Measurements from ENCODE around the gene FOXRED1. TPM values are rescaled to one million over a fixed set of nuclear protein-coding genes. Genes with fewer than 3 reads are reported as not detected.

FOXRED1 gene
- total and polyA plus RNA-seq, 2 donors (not counting 1 experiment from before 2014, with no cell fraction given): 26.1 to 46.0 TPM

DNA sequence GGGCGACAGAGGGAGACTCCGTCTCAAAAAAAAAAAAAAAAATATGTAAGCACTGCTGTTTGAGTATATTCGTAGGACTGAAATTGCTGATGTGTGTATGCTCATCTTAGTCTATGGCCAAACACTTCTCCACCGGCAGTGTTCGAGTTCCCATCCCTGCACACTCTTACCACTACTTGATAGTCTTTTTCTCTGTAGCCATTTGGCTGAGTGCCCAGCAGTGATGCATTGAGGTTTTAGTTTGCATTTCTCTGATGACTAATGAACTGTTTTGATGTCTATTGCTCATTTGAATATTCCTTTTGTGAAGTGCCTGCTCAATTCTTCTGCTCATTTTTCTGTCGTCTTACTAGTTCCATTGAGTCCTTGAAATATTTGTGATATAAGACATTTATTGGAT is 15.9 kb downstream of the FOXRED1 start:
- Histone ChIP-seq H3K36me3 (replicated peaks in 1 of 2; ENCODE audit: control extremely low read depth in 1 of 2, control insufficient read depth in 1 of 2, extremely low read depth in 1 of 2, insufficient read depth in 2 of 2, low read length in 1 of 2) (peaks cover 0 to 10% of the 10 kb centered on the region in 2 experiments), H3K9ac (ENCODE audit: low read length) (peak overlapping the region; percentile 12), H3K9me3 (ENCODE audit: control extremely low read depth in 1 of 3, control insufficient read depth in 2 of 3, insufficient read depth in 1 of 3, low read length in 2 of 3) (no peaks in the 10 kb centered on the region), H4K20me1 (ENCODE audit: control insufficient read depth, insufficient read depth, low read length, poor library complexity, severe bottlenecking) (no peaks in the 10 kb centered on the region), H3K4me1 (ENCODE audit: control insufficient read depth in 2 of 2, insufficient read depth in 2 of 2, low read length in 2 of 2) (peaks cover 17 to 31% of the 10 kb centered on the region in 2 donors), H3K79me2 (ENCODE audit: control insufficient read depth, insufficient read depth, low read length) (peaks cover 27% of the 10 kb centered on the region), H3K4me2 (replicated peaks; ENCODE audit: low read depth, low read length, poor library complexity, severe bottlenecking) (peak overlapping the region; percentile 26), H3K27me3 (replicated peaks in 1 of 4; ENCODE audit: control extremely low read depth in 1 of 4, control insufficient read depth in 3 of 4, insufficient read depth in 4 of 4, low read length in 3 of 4) (no peaks in the 10 kb centered on the region), H3K27ac (ENCODE audit: low read length in 2 of 2) (no peak overlapping the region), H3K4me3 (ENCODE audit: control extremely low read depth in 1 of 5, extremely low read depth in 1 of 5, insufficient read depth in 1 of 5, low read depth in 2 of 5, low read length in 4 of 5) (peak overlapping the region in 1 of 5 experiments; percentile 7), H2AFZ (ENCODE audit: insufficient read depth, low read depth, low read length, poor library complexity, severe bottlenecking) (no peak overlapping the region)
- peak overlapping the region; percentile 87 for H3K27ac Mint-ChIP-seq
- CTCF ChIA-PET: interaction anchor here (0.7 kb wide), 1 partner anchor 19 kb away, joined by 3 read pairs; the partner anchor contains the start of gene DCPS
- ATAC-seq (ENCODE audit: low read depth) (peak; percentile 16), DNase-seq (peak; percentile 56)
- no peaks in the 10 kb centered on the region for H3K9me3 Mint-ChIP-seq (ENCODE audit: insufficient read depth)
- no CpG with 5 or more reads among the region's 6 CpGs for WGBS (ENCODE audit: insufficient coverage)
- TF ChIP-seq, protein P1, sequence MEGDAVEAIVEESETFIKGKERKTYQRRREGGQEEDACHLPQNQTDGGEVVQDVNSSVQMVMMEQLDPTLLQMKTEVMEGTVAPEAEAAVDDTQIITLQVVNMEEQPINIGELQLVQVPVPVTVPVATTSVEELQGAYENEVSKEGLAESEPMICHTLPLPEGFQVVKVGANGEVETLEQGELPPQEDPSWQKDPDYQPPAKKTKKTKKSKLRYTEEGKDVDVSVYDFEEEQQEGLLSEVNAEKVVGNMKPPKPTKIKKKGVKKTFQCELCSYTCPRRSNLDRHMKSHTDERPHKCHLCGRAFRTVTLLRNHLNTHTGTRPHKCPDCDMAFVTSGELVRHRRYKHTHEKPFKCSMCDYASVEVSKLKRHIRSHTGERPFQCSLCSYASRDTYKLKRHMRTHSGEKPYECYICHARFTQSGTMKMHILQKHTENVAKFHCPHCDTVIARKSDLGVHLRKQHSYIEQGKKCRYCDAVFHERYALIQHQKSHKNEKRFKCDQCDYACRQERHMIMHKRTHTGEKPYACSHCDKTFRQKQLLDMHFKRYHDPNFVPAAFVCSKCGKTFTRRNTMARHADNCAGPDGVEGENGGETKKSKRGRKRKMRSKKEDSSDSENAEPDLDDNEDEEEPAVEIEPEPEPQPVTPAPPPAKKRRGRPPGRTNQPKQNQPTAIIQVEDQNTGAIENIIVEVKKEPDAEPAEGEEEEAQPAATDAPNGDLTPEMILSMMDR (IDR thresholded peaks at IDR 0.05): no peak
- no peak for TF ChIP-seq EZH2 (IDR thresholded peaks at IDR 0.05; ENCODE audit: borderline replicate concordance, insufficient read depth, low read depth, low read length, poor library complexity, severe bottlenecking)
- POLR2A ChIA-PET: interaction anchor here (0.7 kb wide), 1 partner anchor 13 kb away, joined by 3 read pairs; no protein-coding TSS in a partner anchor
- H3K4me3 Mint-ChIP-seq: peak overlapping the region; percentile 83
- H3K4me1 Mint-ChIP-seq: peaks cover 38% of the 10 kb centered on the region
- intact Hi-C loops (cut with micrococcal nuclease): loop anchor here (1.0 kb wide), 1 partner anchor 18 kb away; no protein-coding TSS in a partner anchor
- H3K27me3 Mint-ChIP-seq: no peaks in the 10 kb centered on the region

DNA sequence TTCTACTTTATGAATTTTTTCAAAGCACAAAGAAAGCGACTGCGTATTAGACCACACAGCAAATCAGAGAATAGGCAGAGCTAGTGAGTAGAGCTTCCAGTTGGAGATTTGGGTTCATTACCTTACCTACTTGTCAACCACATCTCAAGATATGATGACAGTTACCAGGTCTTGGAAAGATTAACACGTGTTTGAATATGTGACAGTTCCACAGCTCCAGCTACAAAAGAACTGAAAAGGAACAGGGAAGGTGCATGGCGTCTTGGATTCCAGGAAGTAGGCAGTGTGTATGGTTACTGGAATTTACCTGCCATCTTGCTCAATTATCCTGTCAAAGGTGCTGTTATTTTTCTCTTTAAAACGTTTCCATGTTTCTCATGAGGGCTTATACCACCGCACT is 19.3 kb downstream of the FOXRED1 start:
- ChIA-PET POLR2A (no interaction called here), CTCF (no interaction called here)
- H3K4me3 ChIP-seq (ENCODE audit: control extremely low read depth in 1 of 5, extremely low read depth in 1 of 5, insufficient read depth in 1 of 5, low read depth in 2 of 5, low read length in 4 of 5): no peak overlapping the region
- no peaks in the 10 kb centered on the region for H4K20me1 ChIP-seq (ENCODE audit: control insufficient read depth, insufficient read depth, low read length, poor library complexity, severe bottlenecking)
- no peak overlapping the region for H3K4me2 ChIP-seq (replicated peaks; ENCODE audit: low read depth, low read length, poor library complexity, severe bottlenecking)
- no peaks in the 10 kb centered on the region for H3K27me3 Mint-ChIP-seq
- no peak for DNase-seq
- H3K27ac Mint-ChIP-seq: no peak overlapping the region
- peaks cover 11 to 16% of the 10 kb centered on the region in 2 donors for H3K4me1 ChIP-seq (ENCODE audit: control insufficient read depth in 2 of 2, insufficient read depth in 2 of 2, low read length in 2 of 2)
- no peak overlapping the region for H2AFZ ChIP-seq (ENCODE audit: insufficient read depth, low read depth, low read length, poor library complexity, severe bottlenecking)
- no peak overlapping the region for H3K4me3 Mint-ChIP-seq
- H3K27me3 ChIP-seq (replicated peaks in 1 of 4; ENCODE audit: control extremely low read depth in 1 of 4, control insufficient read depth in 3 of 4, insufficient read depth in 4 of 4, low read length in 3 of 4): no peaks in the 10 kb centered on the region
- H3K36me3 ChIP-seq (replicated peaks in 1 of 2; ENCODE audit: control extremely low read depth in 1 of 2, control insufficient read depth in 1 of 2, extremely low read depth in 1 of 2, insufficient read depth in 2 of 2, low read length in 1 of 2): peaks cover 0 to 37% of the 10 kb centered on the region in 2 experiments
- TF ChIP-seq, protein P1 (IDR thresholded peaks at IDR 0.05): no peak
- no peak for TF ChIP-seq EZH2 (IDR thresholded peaks at IDR 0.05; ENCODE audit: borderline replicate concordance, insufficient read depth, low read depth, low read length, poor library complexity, severe bottlenecking)
- no peak overlapping the region for H3K27ac ChIP-seq (ENCODE audit: low read length in 2 of 2)
- no peak for ATAC-seq (ENCODE audit: low read depth)
- H3K9me3 ChIP-seq (ENCODE audit: control extremely low read depth in 1 of 3, control insufficient read depth in 2 of 3, insufficient read depth in 1 of 3, low read length in 2 of 3): no peaks in the 10 kb centered on the region
- H3K9me3 Mint-ChIP-seq (ENCODE audit: insufficient read depth): no peaks in the 10 kb centered on the region
- intact Hi-C loops (cut with micrococcal nuclease): no loop called here
- peaks cover 16% of the 10 kb centered on the region for H3K4me1 Mint-ChIP-seq
- 75% methylated on average over 3 of the region's 6 CpGs for WGBS (ENCODE audit: insufficient coverage)
- peaks cover 27% of the 10 kb centered on the region for H3K79me2 ChIP-seq (ENCODE audit: control insufficient read depth, insufficient read depth, low read length)
- H3K9ac ChIP-seq (ENCODE audit: low read length): no peak overlapping the region
